HCT116 (cell line): ENCODE data around the gene GNPTAB.

Experiments used
- CEBPB ChIP-seq: IDR thresholded peaks from 2 replicates; pipeline ENCODE4 v1.6.1; 2012; ENCODE audit warnings: low read depth
- EZH2 ChIP-seq: fragments of 200-600 bp; sonication (generic); IDR thresholded peaks from 2 replicates; pipeline ENCODE4 v1.6.1; 2017; ENCODE audit warnings: antibody characterized with exemption, mixed run types
- EZH2phosphoT487 ChIP-seq: fragments of 200-600 bp; IDR thresholded peaks from 2 replicates; pipeline ENCODE4 v1.6.1; 2018; ENCODE audit warnings: antibody characterized with exemption, borderline replicate concordance
- POLR2A ChIP-seq: IDR thresholded peaks from 2 replicates; pipeline ENCODE4 v1.7.0; 2011; ENCODE audit warnings: borderline replicate concordance; ENCODE audit not compliant: insufficient read depth, insufficient read length; ENCODE audit errors: extremely low read depth
- POLR2AphosphoS5 ChIP-seq: IDR thresholded peaks from 2 replicates; pipeline ENCODE4 v1.6.1; 2011; ENCODE audit warnings: mild to moderate bottlenecking, low read depth, low read length, moderate library complexity
- RAD21 ChIP-seq: IDR thresholded peaks from 2 replicates; pipeline ENCODE4 v1.6.1; 2012; ENCODE audit warnings: low read depth, mild to moderate bottlenecking
- SRF ChIP-seq: IDR thresholded peaks from 2 replicates; pipeline ENCODE4 v1.6.1; 2012; ENCODE audit warnings: low read depth
- TCF7L2 ChIP-seq: IDR thresholded peaks from 2 replicates; pipeline ENCODE4 v1.7.0; 2011; ENCODE audit warnings: borderline replicate concordance, inconsistent platforms; ENCODE audit not compliant: insufficient read depth, insufficient read length; ENCODE audit errors: extremely low read depth
- ZNF274 ChIP-seq: fragments of 200-500 bp; sonication (Bioruptor generic); IDR thresholded peaks from 2 replicates; pipeline ENCODE4 v1.6.1; 2014; ENCODE audit warnings: mild to moderate bottlenecking, low read depth, low read length, inconsistent platforms
- TF ChIP-seq, protein P1 (sequence below): IDR thresholded peaks from 2 replicates; pipeline ENCODE4 v1.6.1; 2012
- TF ChIP-seq, protein P2 (sequence below): IDR thresholded peaks from 2 replicates; pipeline ENCODE4 v1.6.1; 2012; ENCODE audit warnings: low read depth
- TF ChIP-seq, protein P3 (sequence below), 3 experiments: fragments of 200-600 bp in 1 of 3; sonication (generic) in 1 of 3; IDR thresholded peaks in 2 of 3; conservative IDR thresholded peaks in 1 of 3; 2 replicates each; pipeline ENCODE4 v1.5.1; 2012 to 2017; ENCODE audit warnings: low read depth in 2 of 3, low read length in 2 of 3, antibody characterized with exemption in 1 of 3, borderline replicate concordance in 1 of 3, control low read depth in 1 of 3, mild to moderate bottlenecking in 1 of 3, mixed read lengths in 1 of 3, mixed run types in 1 of 3, moderate library complexity in 1 of 3; ENCODE audit not compliant: insufficient read depth in 1 of 3
- TF ChIP-seq, protein P4 (sequence below): IDR thresholded peaks from 2 replicates; pipeline ENCODE4 v1.6.1; 2012
- TF ChIP-seq, protein P5 (sequence below): IDR thresholded peaks from 2 replicates; pipeline ENCODE4 v1.6.1; 2011; ENCODE audit warnings: mild to moderate bottlenecking, low read length, moderate library complexity; ENCODE audit not compliant: insufficient replicate concordance; ENCODE audit errors: extremely low read depth

DNA sequence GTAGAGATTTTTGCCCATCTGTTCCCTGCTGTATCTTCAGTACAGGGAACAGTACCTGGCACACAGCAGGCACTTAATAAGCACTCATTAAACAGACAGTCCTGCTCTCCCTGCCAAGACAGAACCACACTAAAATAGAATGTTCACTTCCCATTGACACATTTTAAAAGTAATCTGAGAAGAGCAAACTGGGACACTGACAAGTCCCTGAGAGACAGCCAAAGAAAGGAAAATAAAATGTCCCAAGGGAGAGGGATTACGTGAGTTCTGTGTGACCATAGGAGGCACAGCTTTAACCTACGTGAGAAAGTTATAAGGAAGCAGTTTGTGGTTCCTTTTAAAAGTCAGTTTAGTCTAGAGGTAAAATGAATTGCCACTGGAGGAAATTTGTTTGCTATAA lies 47.6 kb downstream of the GNPTAB start:
- TF ChIP-seq, protein P1, sequence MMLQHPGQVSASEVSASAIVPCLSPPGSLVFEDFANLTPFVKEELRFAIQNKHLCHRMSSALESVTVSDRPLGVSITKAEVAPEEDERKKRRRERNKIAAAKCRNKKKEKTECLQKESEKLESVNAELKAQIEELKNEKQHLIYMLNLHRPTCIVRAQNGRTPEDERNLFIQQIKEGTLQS = no peak
- TF ChIP-seq POLR2AphosphoS5 (no peak), TCF7L2 (no peak), EZH2 (no peak), POLR2A (no peak), EZH2phosphoT487 (no peak), CEBPB (no peak), RAD21 (no peak), SRF (no peak), ZNF274 (no peak)
- TF ChIP-seq, protein P2, sequence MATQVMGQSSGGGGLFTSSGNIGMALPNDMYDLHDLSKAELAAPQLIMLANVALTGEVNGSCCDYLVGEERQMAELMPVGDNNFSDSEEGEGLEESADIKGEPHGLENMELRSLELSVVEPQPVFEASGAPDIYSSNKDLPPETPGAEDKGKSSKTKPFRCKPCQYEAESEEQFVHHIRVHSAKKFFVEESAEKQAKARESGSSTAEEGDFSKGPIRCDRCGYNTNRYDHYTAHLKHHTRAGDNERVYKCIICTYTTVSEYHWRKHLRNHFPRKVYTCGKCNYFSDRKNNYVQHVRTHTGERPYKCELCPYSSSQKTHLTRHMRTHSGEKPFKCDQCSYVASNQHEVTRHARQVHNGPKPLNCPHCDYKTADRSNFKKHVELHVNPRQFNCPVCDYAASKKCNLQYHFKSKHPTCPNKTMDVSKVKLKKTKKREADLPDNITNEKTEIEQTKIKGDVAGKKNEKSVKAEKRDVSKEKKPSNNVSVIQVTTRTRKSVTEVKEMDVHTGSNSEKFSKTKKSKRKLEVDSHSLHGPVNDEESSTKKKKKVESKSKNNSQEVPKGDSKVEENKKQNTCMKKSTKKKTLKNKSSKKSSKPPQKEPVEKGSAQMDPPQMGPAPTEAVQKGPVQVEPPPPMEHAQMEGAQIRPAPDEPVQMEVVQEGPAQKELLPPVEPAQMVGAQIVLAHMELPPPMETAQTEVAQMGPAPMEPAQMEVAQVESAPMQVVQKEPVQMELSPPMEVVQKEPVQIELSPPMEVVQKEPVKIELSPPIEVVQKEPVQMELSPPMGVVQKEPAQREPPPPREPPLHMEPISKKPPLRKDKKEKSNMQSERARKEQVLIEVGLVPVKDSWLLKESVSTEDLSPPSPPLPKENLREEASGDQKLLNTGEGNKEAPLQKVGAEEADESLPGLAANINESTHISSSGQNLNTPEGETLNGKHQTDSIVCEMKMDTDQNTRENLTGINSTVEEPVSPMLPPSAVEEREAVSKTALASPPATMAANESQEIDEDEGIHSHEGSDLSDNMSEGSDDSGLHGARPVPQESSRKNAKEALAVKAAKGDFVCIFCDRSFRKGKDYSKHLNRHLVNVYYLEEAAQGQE = no peak
- TF ChIP-seq, protein P3, sequence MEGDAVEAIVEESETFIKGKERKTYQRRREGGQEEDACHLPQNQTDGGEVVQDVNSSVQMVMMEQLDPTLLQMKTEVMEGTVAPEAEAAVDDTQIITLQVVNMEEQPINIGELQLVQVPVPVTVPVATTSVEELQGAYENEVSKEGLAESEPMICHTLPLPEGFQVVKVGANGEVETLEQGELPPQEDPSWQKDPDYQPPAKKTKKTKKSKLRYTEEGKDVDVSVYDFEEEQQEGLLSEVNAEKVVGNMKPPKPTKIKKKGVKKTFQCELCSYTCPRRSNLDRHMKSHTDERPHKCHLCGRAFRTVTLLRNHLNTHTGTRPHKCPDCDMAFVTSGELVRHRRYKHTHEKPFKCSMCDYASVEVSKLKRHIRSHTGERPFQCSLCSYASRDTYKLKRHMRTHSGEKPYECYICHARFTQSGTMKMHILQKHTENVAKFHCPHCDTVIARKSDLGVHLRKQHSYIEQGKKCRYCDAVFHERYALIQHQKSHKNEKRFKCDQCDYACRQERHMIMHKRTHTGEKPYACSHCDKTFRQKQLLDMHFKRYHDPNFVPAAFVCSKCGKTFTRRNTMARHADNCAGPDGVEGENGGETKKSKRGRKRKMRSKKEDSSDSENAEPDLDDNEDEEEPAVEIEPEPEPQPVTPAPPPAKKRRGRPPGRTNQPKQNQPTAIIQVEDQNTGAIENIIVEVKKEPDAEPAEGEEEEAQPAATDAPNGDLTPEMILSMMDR (IDR thresholded peaks at IDR 0.05 in 2 of 3, conservative IDR thresholded peaks at IDR 0.05 in 1 of 3; ENCODE audit: borderline replicate concordance in 1 of 3, insufficient read depth in 1 of 3, low read depth in 2 of 3, low read length in 2 of 3) = no peak
- TF ChIP-seq, protein P4, sequence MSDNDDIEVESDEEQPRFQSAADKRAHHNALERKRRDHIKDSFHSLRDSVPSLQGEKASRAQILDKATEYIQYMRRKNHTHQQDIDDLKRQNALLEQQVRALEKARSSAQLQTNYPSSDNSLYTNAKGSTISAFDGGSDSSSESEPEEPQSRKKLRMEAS = no peak
- TF ChIP-seq, protein P5, sequence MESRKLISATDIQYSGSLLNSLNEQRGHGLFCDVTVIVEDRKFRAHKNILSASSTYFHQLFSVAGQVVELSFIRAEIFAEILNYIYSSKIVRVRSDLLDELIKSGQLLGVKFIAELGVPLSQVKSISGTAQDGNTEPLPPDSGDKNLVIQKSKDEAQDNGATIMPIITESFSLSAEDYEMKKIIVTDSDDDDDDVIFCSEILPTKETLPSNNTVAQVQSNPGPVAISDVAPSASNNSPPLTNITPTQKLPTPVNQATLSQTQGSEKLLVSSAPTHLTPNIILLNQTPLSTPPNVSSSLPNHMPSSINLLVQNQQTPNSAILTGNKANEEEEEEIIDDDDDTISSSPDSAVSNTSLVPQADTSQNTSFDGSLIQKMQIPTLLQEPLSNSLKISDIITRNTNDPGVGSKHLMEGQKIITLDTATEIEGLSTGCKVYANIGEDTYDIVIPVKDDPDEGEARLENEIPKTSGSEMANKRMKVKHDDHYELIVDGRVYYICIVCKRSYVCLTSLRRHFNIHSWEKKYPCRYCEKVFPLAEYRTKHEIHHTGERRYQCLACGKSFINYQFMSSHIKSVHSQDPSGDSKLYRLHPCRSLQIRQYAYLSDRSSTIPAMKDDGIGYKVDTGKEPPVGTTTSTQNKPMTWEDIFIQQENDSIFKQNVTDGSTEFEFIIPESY = no peak
